DND-41 (cell line): Measurements from ENCODE around the gene TIMM10B.

Experiments used
- ATAC-seq: fragments of 200-7000 bp; cut with Tn5 transposase; 3 replicates; pipeline ENCODE4 v1.9.1; 2021; ENCODE audit warnings: low read depth; ENCODE audit not compliant: insufficient read depth
- DNase-seq: peaks from one replicate; pipeline ENCODE4 v3.0.0-alpha.2; 2020
- H2AFZ ChIP-seq: 2 replicates; pipeline ENCODE4 v1.6.0; 2012; ENCODE audit warnings: low read depth, low read length
- H3K27ac ChIP-seq: 2 replicates; pipeline ENCODE4 v1.5.1; 2012; ENCODE audit warnings: low read length, inconsistent platforms
- H3K27me3 ChIP-seq: fragments of 200-600 bp; sonication (generic); 2 replicates; pipeline ENCODE4 v1.6.0; 2012; ENCODE audit warnings: low read length, mild to moderate bottlenecking, inconsistent platforms; ENCODE audit not compliant: insufficient read depth, poor library complexity
- H3K36me3 ChIP-seq: 2 replicates; pipeline ENCODE4 v1.5.1; 2012; ENCODE audit warnings: low read length, inconsistent platforms; ENCODE audit not compliant: insufficient read depth
- H3K4me1 ChIP-seq: 2 replicates; pipeline ENCODE4 v1.5.1; 2012; ENCODE audit warnings: mild to moderate bottlenecking, low read length; ENCODE audit not compliant: insufficient read depth
- H3K4me2 ChIP-seq: 2 replicates; pipeline ENCODE4 v1.6.0; 2012; ENCODE audit warnings: mild to moderate bottlenecking, moderate library complexity, low read length, inconsistent platforms; ENCODE audit not compliant: insufficient read depth
- H3K4me3 ChIP-seq, 2 experiments: fragments of 200-600 bp in 1 of 2; shearing (Covaris generic) in 1 of 2; 2 replicates each; pipeline ENCODE4 v1.5.1; 2012 to 2016; ENCODE audit warnings: inconsistent platforms in 2 of 2, low read length in 2 of 2, mild to moderate bottlenecking in 2 of 2, low read depth in 1 of 2, moderate library complexity in 1 of 2
- H3K79me2 ChIP-seq: 2 replicates; pipeline ENCODE4 v1.6.0; 2012; ENCODE audit warnings: low read length, inconsistent platforms; ENCODE audit not compliant: insufficient read depth
- H3K9ac ChIP-seq: 2 replicates; pipeline ENCODE4 v1.6.0; 2012; ENCODE audit warnings: low read depth, mild to moderate bottlenecking, inconsistent platforms, low read length, moderate library complexity
- H3K9me3 ChIP-seq: 2 replicates; pipeline ENCODE4 v1.5.1; 2012; ENCODE audit warnings: low read length, moderate library complexity, mild to moderate bottlenecking, inconsistent platforms; ENCODE audit not compliant: insufficient read depth, severe bottlenecking
- H4K20me1 ChIP-seq: 2 replicates; pipeline ENCODE4 v1.6.0; 2012; ENCODE audit warnings: low read length; ENCODE audit not compliant: insufficient read depth
- EZH2 ChIP-seq: IDR thresholded peaks from 3 replicates; pipeline ENCODE4 v1.6.1; 2012; ENCODE audit warnings: borderline replicate concordance, low read depth, mild to moderate bottlenecking, moderate library complexity, low read length, inconsistent platforms; ENCODE audit not compliant: severe bottlenecking
- TF ChIP-seq, protein P1 (sequence below): IDR thresholded peaks from 2 replicates; pipeline ENCODE4 v1.5.1; 2012; ENCODE audit warnings: borderline replicate concordance, low read length, moderate library complexity, mild to moderate bottlenecking; ENCODE audit not compliant: poor library complexity, severe bottlenecking; ENCODE audit errors: extremely low read depth

Gene TIMM10B

DNA sequence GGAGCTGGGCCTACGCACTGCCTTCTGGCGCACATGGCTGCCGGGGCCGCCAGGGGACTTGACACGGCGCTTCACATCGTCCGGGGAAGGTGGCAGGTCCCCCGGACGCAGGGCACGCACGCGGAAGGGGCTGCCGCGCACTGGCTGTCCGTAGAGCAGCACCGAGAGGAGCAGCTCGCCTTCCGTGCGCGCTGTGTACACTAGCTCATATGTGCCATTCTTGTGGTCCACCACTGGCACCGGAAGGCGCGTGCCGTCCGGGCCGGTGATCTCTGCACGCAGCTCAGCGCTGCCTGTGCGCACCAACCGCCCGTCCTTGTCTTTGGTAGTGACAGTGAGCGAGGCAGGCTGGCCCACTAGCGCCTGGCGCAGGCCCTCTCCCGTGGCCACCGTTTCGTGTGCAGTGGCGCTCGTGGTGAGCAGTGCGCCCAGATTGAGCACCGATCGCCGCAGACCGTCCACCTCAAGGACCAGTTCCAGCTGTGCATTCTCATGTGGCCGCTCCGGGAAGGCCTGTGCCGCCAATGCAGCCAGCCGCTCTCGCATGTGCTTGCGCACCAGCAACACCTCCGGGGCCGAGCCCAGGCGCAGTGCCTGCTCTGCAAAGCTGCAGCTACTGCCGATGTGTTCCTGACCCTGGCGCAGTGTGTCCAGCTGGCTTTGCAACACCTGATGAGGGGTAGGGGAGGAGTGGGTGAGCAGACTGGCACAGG, 24.8 kb upstream of the TIMM10B start:
- Histone ChIP-seq H3K4me3 (no peak overlapping the region), H3K79me2 (no peaks in the 10 kb centered on the region), H3K27me3 (no peaks in the 10 kb centered on the region), H3K9ac (no peak overlapping the region), H2AFZ (no peak overlapping the region), H4K20me1 (no peaks in the 10 kb centered on the region), H3K36me3 (peaks cover 22% of the 10 kb centered on the region), H3K4me1 (no peaks in the 10 kb centered on the region), H3K9me3 (no peaks in the 10 kb centered on the region), H3K4me2 (no peak overlapping the region), H3K27ac (no peak overlapping the region)
- no peak for DNase-seq
- TF ChIP-seq, protein P1, sequence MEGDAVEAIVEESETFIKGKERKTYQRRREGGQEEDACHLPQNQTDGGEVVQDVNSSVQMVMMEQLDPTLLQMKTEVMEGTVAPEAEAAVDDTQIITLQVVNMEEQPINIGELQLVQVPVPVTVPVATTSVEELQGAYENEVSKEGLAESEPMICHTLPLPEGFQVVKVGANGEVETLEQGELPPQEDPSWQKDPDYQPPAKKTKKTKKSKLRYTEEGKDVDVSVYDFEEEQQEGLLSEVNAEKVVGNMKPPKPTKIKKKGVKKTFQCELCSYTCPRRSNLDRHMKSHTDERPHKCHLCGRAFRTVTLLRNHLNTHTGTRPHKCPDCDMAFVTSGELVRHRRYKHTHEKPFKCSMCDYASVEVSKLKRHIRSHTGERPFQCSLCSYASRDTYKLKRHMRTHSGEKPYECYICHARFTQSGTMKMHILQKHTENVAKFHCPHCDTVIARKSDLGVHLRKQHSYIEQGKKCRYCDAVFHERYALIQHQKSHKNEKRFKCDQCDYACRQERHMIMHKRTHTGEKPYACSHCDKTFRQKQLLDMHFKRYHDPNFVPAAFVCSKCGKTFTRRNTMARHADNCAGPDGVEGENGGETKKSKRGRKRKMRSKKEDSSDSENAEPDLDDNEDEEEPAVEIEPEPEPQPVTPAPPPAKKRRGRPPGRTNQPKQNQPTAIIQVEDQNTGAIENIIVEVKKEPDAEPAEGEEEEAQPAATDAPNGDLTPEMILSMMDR: no peak
- TF ChIP-seq EZH2: no peak
- ATAC-seq: no peak

DNA sequence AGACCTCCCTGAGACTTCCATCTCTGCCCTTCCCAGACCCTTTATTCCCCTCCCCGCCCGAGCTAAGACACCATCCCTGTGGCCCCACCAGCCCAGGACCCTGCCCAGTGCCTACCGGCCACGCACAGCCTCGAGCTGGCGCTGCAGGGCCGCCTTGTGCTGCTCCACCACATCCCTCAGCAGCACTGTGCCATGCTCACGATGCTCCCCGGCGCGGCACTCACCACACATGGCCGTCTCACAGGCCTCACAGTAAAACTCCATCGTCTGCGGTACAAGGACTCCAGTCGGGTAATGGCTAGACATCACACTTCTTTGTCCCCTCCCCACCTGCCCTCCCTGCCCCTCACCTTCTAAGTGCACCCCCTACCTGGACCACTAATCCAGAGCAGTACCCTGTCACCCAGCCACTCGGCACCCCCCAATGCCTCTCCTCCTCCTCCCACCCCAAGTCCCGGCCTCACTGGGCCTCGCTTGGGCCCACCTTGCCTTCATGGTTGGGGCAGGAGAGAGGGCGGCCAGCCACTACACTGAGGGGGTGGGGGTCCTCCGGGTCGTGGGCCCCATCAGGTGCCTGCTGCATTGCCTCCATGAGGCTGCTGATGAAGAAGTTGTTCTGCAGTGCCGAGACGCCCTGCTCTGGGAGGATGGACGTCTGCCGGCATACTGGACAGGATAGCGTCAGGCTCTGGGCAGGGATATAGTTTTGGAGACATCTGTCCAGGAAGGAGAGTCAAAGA, 23.6 kb upstream of the TIMM10B start:
- H3K4me2 ChIP-seq: no peak overlapping the region
- no peak for TF ChIP-seq EZH2
- TF ChIP-seq, protein P1: no peak
- no peak overlapping the region for H2AFZ ChIP-seq
- no peaks in the 10 kb centered on the region for H3K79me2 ChIP-seq
- peaks cover 19% of the 10 kb centered on the region for H3K36me3 ChIP-seq
- no peaks in the 10 kb centered on the region for H4K20me1 ChIP-seq
- H3K27me3 ChIP-seq: no peaks in the 10 kb centered on the region
- DNase-seq (no peak), ATAC-seq (no peak)
- H3K9me3 ChIP-seq: no peaks in the 10 kb centered on the region
- H3K9ac ChIP-seq: no peak overlapping the region
- no peaks in the 10 kb centered on the region for H3K4me1 ChIP-seq
- H3K4me3 ChIP-seq: no peak overlapping the region
- no peak overlapping the region for H3K27ac ChIP-seq

DNA sequence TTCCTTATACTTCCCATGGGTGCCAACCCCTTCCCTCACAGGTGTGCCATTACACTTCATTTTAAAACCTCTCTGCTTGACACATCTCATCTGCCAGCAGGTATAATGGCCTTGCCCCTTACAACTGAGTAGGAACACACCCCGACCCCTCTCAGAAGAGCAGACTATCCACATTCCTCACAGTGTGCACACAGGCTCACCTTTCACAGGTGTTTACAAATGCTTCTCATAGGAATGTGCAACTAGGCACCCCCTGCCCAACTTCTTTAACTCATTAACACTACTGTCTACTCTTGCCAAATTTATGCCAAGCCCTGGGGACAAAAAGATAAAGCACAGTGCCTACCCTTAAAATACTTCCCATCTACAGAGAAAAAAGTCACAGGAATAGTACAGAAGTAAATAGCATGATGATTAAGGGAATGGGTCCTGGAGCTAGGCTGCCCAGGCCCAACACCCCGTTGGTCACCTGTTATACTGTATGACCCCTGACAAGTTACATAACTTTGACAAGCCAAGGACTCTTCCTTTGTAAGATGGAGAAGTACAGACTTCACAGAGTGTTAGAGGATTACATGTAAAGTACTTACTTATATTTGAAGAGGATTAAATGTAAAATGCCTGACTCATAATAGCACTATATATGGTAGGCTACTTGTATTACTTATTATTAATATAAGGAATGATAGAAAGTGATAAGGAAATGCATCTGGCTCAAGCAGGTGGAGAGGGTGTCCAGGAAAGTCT, 22.8 kb upstream of the TIMM10B start:
- no peaks in the 10 kb centered on the region for H3K27me3 ChIP-seq
- H3K9ac ChIP-seq: no peak overlapping the region
- H3K27ac ChIP-seq: no peak overlapping the region
- H4K20me1 ChIP-seq: no peaks in the 10 kb centered on the region
- no peaks in the 10 kb centered on the region for H3K9me3 ChIP-seq
- ATAC-seq (no peak), DNase-seq (no peak)
- peaks cover 21% of the 10 kb centered on the region for H3K36me3 ChIP-seq
- H3K4me2 ChIP-seq: no peak overlapping the region
- H2AFZ ChIP-seq: no peak overlapping the region
- no peak overlapping the region for H3K4me3 ChIP-seq
- no peaks in the 10 kb centered on the region for H3K79me2 ChIP-seq
- H3K4me1 ChIP-seq: no peaks in the 10 kb centered on the region
- TF ChIP-seq EZH2: no peak
- TF ChIP-seq, protein P1: no peak
